Measurements from ENCODE around the gene TCEAL7.
A peak's percentile ranks its signal among the peaks of the same experiment; 100 is the strongest.

The TCEAL7 gene

DNA sequence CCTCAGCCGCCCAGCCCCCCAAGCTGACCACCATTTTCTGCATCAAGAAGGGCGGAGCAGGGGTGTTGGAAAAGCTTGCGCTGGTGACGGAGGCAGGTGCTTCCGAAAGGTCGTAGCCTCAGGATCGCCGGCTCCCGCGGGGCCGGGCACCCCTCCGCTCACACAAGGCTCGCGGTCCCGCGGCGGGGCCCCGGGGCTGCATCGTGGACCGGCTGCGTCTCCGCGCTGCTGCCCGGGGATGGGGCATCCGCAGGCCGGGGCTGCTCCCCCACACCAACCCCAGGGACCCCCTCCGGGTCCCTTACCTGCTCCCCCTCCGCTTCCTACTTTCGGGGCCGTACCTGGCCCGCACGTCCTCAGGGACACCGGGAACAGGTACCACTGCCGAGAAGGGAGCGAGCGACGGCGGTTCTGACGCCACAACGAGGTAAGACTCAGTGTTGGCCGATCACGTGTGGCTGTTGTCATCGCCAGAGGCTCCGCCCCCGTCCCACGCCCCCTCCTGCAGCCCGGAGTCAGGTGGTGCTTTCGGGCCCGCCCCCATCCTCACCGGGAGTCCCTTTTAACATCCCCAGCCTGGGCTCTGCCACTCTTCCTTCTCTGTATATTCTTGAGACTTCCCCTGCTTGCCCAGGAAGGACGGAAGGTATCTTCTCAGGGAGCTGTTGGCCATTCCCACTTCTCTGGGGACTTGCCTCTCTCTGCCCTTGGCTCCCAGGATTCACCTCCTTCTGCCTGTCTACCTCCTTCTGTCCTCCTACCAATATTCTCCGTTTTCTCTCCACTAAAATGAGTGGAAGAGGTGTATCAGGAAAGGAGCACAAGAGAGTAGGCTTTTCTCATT lies 19.3 kb upstream of the TCEAL7 start, which contains the start of gene BEX2:
Gene BEX2, minus strand, starts transcription at position 436 of the 844 bp plus-strand sequence. CDS start 1,014 bp downstream, outside the sequence.
- TF ChIP-seq FOXA1 (IDR thresholded peaks at IDR 0.05) (no peak), BHLHE40 (IDR thresholded peaks at IDR 0.05; ENCODE audit: borderline replicate concordance) (no peak), PKNOX1 (IDR thresholded peaks at IDR 0.05) (0 out of 2 replicates have a peak, but pooled peaks have one; percentile 13), L3MBTL2 (conservative IDR thresholded peaks at IDR 0.05) (peak; percentile 17; the same call in 1 of the 2 replicates)
- peak; percentile 90 for DNase-seq (ENCODE audit: extremely low spot score)
- ChIA-PET CTCF (interaction anchor here (0.6 kb wide), 1 partner anchor 32 kb away, joined by 3 read pairs; no protein-coding TSS in a partner anchor), POLR2A (interaction anchor here (1.3 to 2.1 kb wide), 3 partner anchors 45 to 66 kb away, joined by 3 to 12 read pairs (median 7); partner anchors contain the start of genes BEX3, TCEAL8 and TCEAL9)

DNA sequence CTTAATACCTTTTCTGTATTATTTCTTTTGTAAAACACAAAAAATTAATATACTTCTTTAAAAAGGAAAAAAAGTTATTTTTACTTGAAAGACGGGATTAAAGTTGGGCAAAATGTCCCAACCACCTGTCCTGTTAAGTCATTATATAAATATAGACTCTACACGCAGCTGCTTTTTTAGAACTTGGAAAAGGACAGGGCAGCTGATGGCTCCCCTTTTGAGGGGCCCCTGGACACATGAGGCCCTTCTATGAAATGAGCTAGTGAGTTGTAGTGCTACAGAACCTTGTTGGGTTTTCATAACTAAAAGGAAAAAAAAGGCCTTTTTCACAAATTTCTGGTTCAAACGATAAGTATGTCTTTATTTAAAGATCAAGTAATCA lies 18.6 kb upstream of the TCEAL7 start:
- ChIA-PET POLR2A (interaction anchor here (1.3 to 2.1 kb wide), 3 partner anchors 45 to 65 kb away, joined by 3 to 12 read pairs (median 7); partner anchors contain the start of genes BEX3, TCEAL8 and TCEAL9), CTCF (no interaction called here)
- no peak for DNase-seq (ENCODE audit: extremely low spot score)
- TF ChIP-seq ZNF384 (IDR thresholded peaks at IDR 0.05) (no peak), FOXM1 (IDR thresholded peaks at IDR 0.05; ENCODE audit: borderline replicate concordance) (no peak), TARDBP (IDR thresholded peaks at IDR 0.05) (no peak), SUZ12 (IDR thresholded peaks at IDR 0.05) (no peak), FOXK2 (IDR thresholded peaks at IDR 0.05) (no peak), FOXA1 (IDR thresholded peaks at IDR 0.05) (no peak), NFRKB (IDR thresholded peaks at IDR 0.05) (no peak), SP1 (IDR thresholded peaks at IDR 0.05) (no peak), CTBP1 (IDR thresholded peaks at IDR 0.05; ENCODE audit: borderline replicate concordance) (no peak), ARNT (IDR thresholded peaks at IDR 0.05) (no peak), HDGF (IDR thresholded peaks at IDR 0.05; ENCODE audit: borderline replicate concordance) (no peak), PKNOX1 (IDR thresholded peaks at IDR 0.05) (no peak), L3MBTL2 (conservative IDR thresholded peaks at IDR 0.05) (no peak), BHLHE40 (IDR thresholded peaks at IDR 0.05; ENCODE audit: borderline replicate concordance) (no peak), LEF1 (IDR thresholded peaks at IDR 0.05; ENCODE audit: borderline replicate concordance) (no peak), ELF4 (IDR thresholded peaks at IDR 0.05) (no peak)

GRCh38 chrX:103330681-103331288 lies 746 bp downstream of the TCEAL7 start:
- ChIA-PET CTCF (interaction anchor here (0.6 to 0.7 kb wide), 3 partner anchors 13 to 849 kb away, joined by 3 read pairs; no protein-coding TSS in a partner anchor), POLR2A (interaction anchor here (1.7 kb wide), 1 partner anchor 76 kb away, joined by 6 read pairs; the partner anchor contains the start of gene TCEAL8)
- TF ChIP-seq FOXM1 (IDR thresholded peaks at IDR 0.05; ENCODE audit: borderline replicate concordance) (no peak), SUZ12 (IDR thresholded peaks at IDR 0.05) (no peak), ARNT (IDR thresholded peaks at IDR 0.05) (no peak), BHLHE40 (IDR thresholded peaks at IDR 0.05; ENCODE audit: borderline replicate concordance) (no peak), NFRKB (IDR thresholded peaks at IDR 0.05) (no peak), CTBP1 (IDR thresholded peaks at IDR 0.05; ENCODE audit: borderline replicate concordance) (no peak), LEF1 (IDR thresholded peaks at IDR 0.05; ENCODE audit: borderline replicate concordance) (no peak), HDGF (IDR thresholded peaks at IDR 0.05; ENCODE audit: borderline replicate concordance) (no peak), ELF4 (IDR thresholded peaks at IDR 0.05) (no peak), TARDBP (IDR thresholded peaks at IDR 0.05) (no peak), PKNOX1 (IDR thresholded peaks at IDR 0.05) (no peak), L3MBTL2 (conservative IDR thresholded peaks at IDR 0.05) (no peak), SP1 (IDR thresholded peaks at IDR 0.05) (no peak), FOXK2 (IDR thresholded peaks at IDR 0.05) (no peak), FOXA1 (IDR thresholded peaks at IDR 0.05) (no peak), ZNF384 (IDR thresholded peaks at IDR 0.05) (no peak)
- no peak for DNase-seq (ENCODE audit: extremely low spot score)

GRCh38 chrX:103338663-103339062 lies 8.6 kb downstream of the TCEAL7 start:
- TF ChIP-seq BHLHE40 (IDR thresholded peaks at IDR 0.05; ENCODE audit: borderline replicate concordance) = no peak
- no peak for TF ChIP-seq FOXM1 (IDR thresholded peaks at IDR 0.05; ENCODE audit: borderline replicate concordance)
- TF ChIP-seq TARDBP (IDR thresholded peaks at IDR 0.05) = no peak
- no peak for TF ChIP-seq FOXK2 (IDR thresholded peaks at IDR 0.05)
- TF ChIP-seq SP1 (IDR thresholded peaks at IDR 0.05) = no peak
- TF ChIP-seq CTBP1 (IDR thresholded peaks at IDR 0.05; ENCODE audit: borderline replicate concordance) = no peak
- no peak for TF ChIP-seq ARNT (IDR thresholded peaks at IDR 0.05)
- ChIA-PET POLR2A (interaction anchor here (0.8 to 1.9 kb wide), 2 partner anchors 18 to 39 kb away, joined by 3 to 8 read pairs; partner anchors contain the start of gene TCEAL9), CTCF (interaction anchor here (0.5 to 0.8 kb wide), 2 partner anchors 125 to 151 kb away, joined by 4 to 5 read pairs; no protein-coding TSS in a partner anchor)
- no peak for DNase-seq (ENCODE audit: extremely low spot score)

GRCh38 chrX:103343105-103343504 lies 13.1 kb downstream of the TCEAL7 start:
- no peak for TF ChIP-seq ELF4 (IDR thresholded peaks at IDR 0.05)
- TF ChIP-seq ARNT (IDR thresholded peaks at IDR 0.05) = no peak
- no peak for TF ChIP-seq FOXM1 (IDR thresholded peaks at IDR 0.05; ENCODE audit: borderline replicate concordance)
- TF ChIP-seq LEF1 (IDR thresholded peaks at IDR 0.05; ENCODE audit: borderline replicate concordance) = no peak
- TF ChIP-seq HDGF (IDR thresholded peaks at IDR 0.05; ENCODE audit: borderline replicate concordance) = no peak
- no peak for TF ChIP-seq CTBP1 (IDR thresholded peaks at IDR 0.05; ENCODE audit: borderline replicate concordance)
- TF ChIP-seq ZNF384 (IDR thresholded peaks at IDR 0.05) = no peak
- no peak for TF ChIP-seq NFRKB (IDR thresholded peaks at IDR 0.05)
- TF ChIP-seq PKNOX1 (IDR thresholded peaks at IDR 0.05) = no peak
- no peak for TF ChIP-seq SP1 (IDR thresholded peaks at IDR 0.05)
- TF ChIP-seq L3MBTL2 (conservative IDR thresholded peaks at IDR 0.05) = no peak
- peak; percentile 59 for DNase-seq (ENCODE audit: extremely low spot score)
- ChIA-PET CTCF (interaction anchor here (0.6 to 1.1 kb wide), 4 partner anchors 13 to 122 kb away, joined by 3 to 14 read pairs (median 4); partner anchors contain the start of genes BEX2 and TCEAL7), POLR2A (interaction anchor here (1.0 to 1.1 kb wide), 2 partner anchors 13 to 34 kb away, joined by 3 to 4 read pairs; partner anchors contain the start of genes BEX3 and TCEAL9)
